B cell (primary cell): ENCODE results near the gene GRAMD2A. TPM values are rescaled to one million over a fixed set of nuclear protein-coding genes. Genes with fewer than 3 reads are reported as not detected.

Experiments used
- ATAC-seq: fragments of 200-7000 bp; cut with Tn5 transposase; one replicate; pipeline ENCODE4 v1.10.0; 2021; ENCODE audit warnings: low read depth, mild to moderate bottlenecking, moderate number of reproducible peaks, moderate library complexity
- CTCF ChIA-PET: fragments of 350-600 bp; sonication (Branson Sonifier 250); formaldehyde crosslinking; loops from one replicate; lab custom pipeline; 2021; ENCODE audit warnings: antibody characterized with exemption, inconsistent platforms; lab: Charles Lee
- POLR2A ChIA-PET: fragments of 350-600 bp; sonication (Branson Sonifier 250); formaldehyde crosslinking; loops from one replicate; lab custom pipeline; 2021; ENCODE audit warnings: antibody characterized with exemption; lab: Charles Lee
- DNase-seq: peaks from one replicate; pipeline ENCODE4 v3.0.0; 2013
- H2AFZ ChIP-seq: 2 replicates; pipeline ENCODE4 v1.6.1; 2012; ENCODE audit warnings: mild to moderate bottlenecking, low read depth, low read length; ENCODE audit not compliant: insufficient read depth, poor library complexity, severe bottlenecking
- H3K27ac ChIP-seq, 2 donors: 1 replicate in 1 of 2; 2 replicates in 1 of 2; pipeline ENCODE4 v1.5.1; 2012 to 2013; ENCODE audit warnings: low read length in 2 of 2, mild to moderate bottlenecking in 2 of 2, moderate library complexity in 1 of 2
- H3K27me3 ChIP-seq, 4 experiments: fragments of 200-600 bp in 1 of 4; sonication (generic) in 1 of 4; replicated peaks in 1 of 4; 1 replicate in 2 of 4; 2 replicates in 2 of 4; pipeline versions ENCODE4 v1.6.1 to v1.7.0; 2013 to 2016; ENCODE audit warnings: low read length in 3 of 4, mild to moderate bottlenecking in 2 of 4, mixed read lengths in 1 of 4, moderate library complexity in 1 of 4; ENCODE audit not compliant: insufficient read depth in 4 of 4, control insufficient read depth in 3 of 4; ENCODE audit errors: control extremely low read depth in 1 of 4
- H3K36me3 ChIP-seq, 2 experiments: replicated peaks in 1 of 2; 1 replicate in 1 of 2; 2 replicates in 1 of 2; pipeline versions ENCODE4 v1.6.1 to v1.7.1; 2013; ENCODE audit warnings: low read length in 1 of 2; ENCODE audit not compliant: insufficient read depth in 2 of 2, control insufficient read depth in 1 of 2; ENCODE audit errors: control extremely low read depth in 1 of 2, extremely low read depth in 1 of 2
- H3K4me1 ChIP-seq, 2 donors: fragments of 200-600 bp in 1 of 2; sonication (generic) in 1 of 2; 1 replicate in 1 of 2; 2 replicates in 1 of 2; pipeline versions ENCODE4 v1.5.1 to v1.6.1; 2013 to 2017; ENCODE audit warnings: low read length in 2 of 2; ENCODE audit not compliant: control insufficient read depth in 2 of 2, insufficient read depth in 2 of 2
- H3K4me2 ChIP-seq: replicated peaks from 2 replicates; pipeline ENCODE3; 2012; ENCODE audit warnings: mild to moderate bottlenecking, low read depth, low read length; ENCODE audit not compliant: poor library complexity, severe bottlenecking
- H3K4me3 ChIP-seq, 5 experiments: fragments of 200-600 bp in 1 of 5; sonication (generic) in 1 of 5; 1 replicate in 3 of 5; 2 replicates in 2 of 5; pipeline versions ENCODE4 v1.5.1 to v1.7.0; 2011 to 2016; ENCODE audit warnings: low read length in 4 of 5, mild to moderate bottlenecking in 4 of 5, low read depth in 2 of 5, control low read depth in 1 of 5, moderate library complexity in 1 of 5; ENCODE audit not compliant: insufficient read depth in 1 of 5; ENCODE audit errors: control extremely low read depth in 1 of 5, extremely low read depth in 1 of 5
- H3K79me2 ChIP-seq: fragments of 200-600 bp; sonication (generic); one replicate; pipeline ENCODE4 v1.6.0; 2016; ENCODE audit warnings: low read length; ENCODE audit not compliant: control insufficient read depth, insufficient read depth
- H3K9ac ChIP-seq: fragments of 200-600 bp; sonication (generic); 2 replicates; pipeline ENCODE4 v1.6.1; 2017; ENCODE audit warnings: mild to moderate bottlenecking, low read length, moderate library complexity
- H3K9me3 ChIP-seq, 3 donors: one replicate each; pipeline versions ENCODE4 v1.6.1 to v1.7.1; 2013; ENCODE audit warnings: low read length in 2 of 3; ENCODE audit not compliant: control insufficient read depth in 2 of 3, insufficient read depth in 1 of 3; ENCODE audit errors: control extremely low read depth in 1 of 3
- H4K20me1 ChIP-seq: 2 replicates; pipeline ENCODE4 v1.6.0; 2012; ENCODE audit warnings: mild to moderate bottlenecking, low read length; ENCODE audit not compliant: insufficient read depth, control insufficient read depth, poor library complexity, severe bottlenecking
- H3K27ac Mint-ChIP-seq: one replicate; pipeline ENCODE4 v1.8.0; 2021; ENCODE audit warnings: mixed read lengths
- H3K27me3 Mint-ChIP-seq: one replicate; pipeline ENCODE4 v1.8.0; 2021; ENCODE audit warnings: mixed read lengths
- H3K4me1 Mint-ChIP-seq: one replicate; pipeline ENCODE4 v1.8.0; 2021; ENCODE audit warnings: mixed read lengths
- H3K4me3 Mint-ChIP-seq: one replicate; pipeline ENCODE4 v1.8.0; 2021; ENCODE audit warnings: mixed read lengths
- H3K9me3 Mint-ChIP-seq: one replicate; pipeline ENCODE4 v1.8.0; 2022; ENCODE audit warnings: mixed read lengths; ENCODE audit not compliant: insufficient read depth
- CTCF ChIP-seq: fragments of 200-600 bp; IDR thresholded peaks from one replicate; pipeline ENCODE4 v1.8.0; 2022; ENCODE audit warnings: antibody characterized with exemption, mild to moderate bottlenecking
- EZH2 ChIP-seq: IDR thresholded peaks from 2 replicates; pipeline ENCODE4 v1.6.1; 2012; ENCODE audit warnings: borderline replicate concordance, low read depth, mild to moderate bottlenecking, moderate library complexity, low read length; ENCODE audit not compliant: insufficient read depth, poor library complexity, severe bottlenecking
- WGBS: methylation state at CpG from one replicate; pipeline ENCODE4 v1.1.5; 2013; ENCODE audit warnings: missing lambda C conversion rate; ENCODE audit not compliant: insufficient coverage; 5-methylcytosine and 5-hydroxymethylcytosine counted together
- intact Hi-C: fragments of 100-400 bp; cut with micrococcal nuclease; formaldehyde crosslinking; loops from one replicate; pipeline ENCODE4 v1.10.0; 2022
- polyA plus RNA-seq: library from polyadenylated mRNA; depleted of rRNA; stranded (reverse); fragments of >200 nt; gene quantifications from 2 replicates; pipeline ENCODE4 v1.2.3, GENCODE V29; 2012
- total RNA-seq, 2 donors: library from RNA; stranded (reverse); fragments of 120-200 nt in 1 of 2; gene quantifications; 1 replicate in 1 of 2; 2 replicates in 1 of 2; pipeline versions ENCODE4 v1.2.3 to v1.2.4, GENCODE V29; 2013 to 2022

The GRAMD2A gene
- total and polyA plus RNA-seq, 2 donors (not counting 1 experiment from before 2014, with no cell fraction given), result not detected

- ChIA-PET POLR2A (no interaction called here), CTCF (interaction anchor here (1.6 kb wide), 1 partner anchor 21 kb away, joined by 3 read pairs; no protein-coding TSS in a partner anchor)
- no peak for ATAC-seq
- Mint-ChIP-seq H3K27me3 (peaks cover 42% of the 10 kb centered on the region), H3K4me3 (no peak overlapping the region), H3K27ac (no peak overlapping the region), H3K9me3 (no peaks in the 10 kb centered on the region), H3K4me1 (no peaks in the 10 kb centered on the region)
- H2AFZ ChIP-seq, result no peak overlapping the region
- H3K27ac ChIP-seq, result no peak overlapping the region
- H4K20me1 ChIP-seq, result no peaks in the 10 kb centered on the region
- intact Hi-C loops, result no loop called here
- H3K4me2 ChIP-seq, result no peak overlapping the region
- H3K79me2 ChIP-seq, result no peaks in the 10 kb centered on the region
- 96% methylated on average over 6 of the region's 13 CpGs for WGBS
- H3K4me3 ChIP-seq, result no peak overlapping the region
- no peaks in the 10 kb centered on the region for H3K4me1 ChIP-seq
- DNase-seq, result no peak
- H3K9ac ChIP-seq, result no peak overlapping the region
- no peaks in the 10 kb centered on the region for H3K9me3 ChIP-seq
- TF ChIP-seq CTCF (no peak), EZH2 (no peak)
- H3K27me3 ChIP-seq, result peaks cover 0 to 18% (median 2%) of the 10 kb centered on the region in 4 experiments
- H3K36me3 ChIP-seq, result no peaks in the 10 kb centered on the region
Measured at GRCh38 chr15:72178976-72179585, 18.5 kb downstream of the GRAMD2A start.

DNA sequence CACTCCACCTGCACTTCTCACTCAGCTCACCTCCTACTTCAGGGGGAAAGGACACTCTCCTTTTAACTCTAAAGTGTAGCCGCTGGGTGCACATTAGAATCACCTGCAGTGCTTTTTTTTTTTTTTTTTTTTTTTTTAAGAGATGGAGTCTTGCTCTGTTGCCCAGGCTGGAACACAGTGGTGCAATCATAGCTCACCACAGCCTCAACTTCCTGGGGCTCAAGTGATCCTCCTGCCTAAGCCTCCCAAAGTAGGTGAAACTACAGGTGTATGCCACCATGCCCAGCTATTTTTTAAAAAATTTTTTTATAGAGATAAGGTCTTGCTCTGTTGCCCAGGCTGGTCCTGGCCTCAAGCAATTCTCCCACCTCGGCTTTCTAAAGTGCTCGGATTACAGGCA, 20.8 kb downstream of the GRAMD2A start:
- H3K4me1 ChIP-seq, result no peaks in the 10 kb centered on the region
- no peaks in the 10 kb centered on the region for H4K20me1 ChIP-seq
- no peak overlapping the region for H3K27ac ChIP-seq
- no peak for DNase-seq
- CTCF ChIA-PET, result interaction anchor here (0.6 to 0.8 kb wide), 2 partner anchors 9 to 433 kb away, joined by 3 to 4 read pairs; no protein-coding TSS in a partner anchor
- H3K4me3 Mint-ChIP-seq, result no peak overlapping the region
- TF ChIP-seq CTCF (no peak), EZH2 (no peak)
- 100% methylated on average over 2 of the region's 3 CpGs for WGBS
- no peaks in the 10 kb centered on the region for H3K4me1 Mint-ChIP-seq
- H3K27me3 Mint-ChIP-seq, result peaks cover 38% of the 10 kb centered on the region
- H2AFZ ChIP-seq, result no peak overlapping the region
- no peaks in the 10 kb centered on the region for H3K36me3 ChIP-seq
- peaks cover 0 to 5% (median 0%) of the 10 kb centered on the region in 4 experiments for H3K27me3 ChIP-seq
- H3K9ac ChIP-seq, result no peak overlapping the region
- H3K27ac Mint-ChIP-seq, result no peak overlapping the region
- H3K9me3 Mint-ChIP-seq, result no peaks in the 10 kb centered on the region
- no peak overlapping the region for H3K4me3 ChIP-seq
- intact Hi-C loops, result no loop called here
- no peaks in the 10 kb centered on the region for H3K79me2 ChIP-seq
- no peak for ATAC-seq
- POLR2A ChIA-PET, result no interaction called here
- H3K4me2 ChIP-seq, result no peak overlapping the region
- H3K9me3 ChIP-seq, result no peaks in the 10 kb centered on the region
